H54 (cell line): ENCODE results near the gene SCP2D1.
"Not testable (repeated sequence)": the region's sequence is repeated elsewhere in the genome, so short reads cannot be mapped to it uniquely, and the experiment has no call there.

Experiments used
- DNase-seq: peaks from one replicate; pipeline ENCODE4 v3.0.0; 2011; ENCODE audit warnings: low spot score, mixed read lengths; ENCODE audit not compliant: insufficient read length
- FAIRE-seq: peaks from 3 replicates; lab custom pipeline; 2011; peaks lifted over from hg19 to GRCh38; lab: Jason Lieb, UNC
- POLR2A ChIP-seq: IDR thresholded peaks from 2 replicates; pipeline ENCODE4 v1.6.1; 2011; ENCODE audit warnings: low read depth, mild to moderate bottlenecking, low read length

Gene SCP2D1

DNA sequence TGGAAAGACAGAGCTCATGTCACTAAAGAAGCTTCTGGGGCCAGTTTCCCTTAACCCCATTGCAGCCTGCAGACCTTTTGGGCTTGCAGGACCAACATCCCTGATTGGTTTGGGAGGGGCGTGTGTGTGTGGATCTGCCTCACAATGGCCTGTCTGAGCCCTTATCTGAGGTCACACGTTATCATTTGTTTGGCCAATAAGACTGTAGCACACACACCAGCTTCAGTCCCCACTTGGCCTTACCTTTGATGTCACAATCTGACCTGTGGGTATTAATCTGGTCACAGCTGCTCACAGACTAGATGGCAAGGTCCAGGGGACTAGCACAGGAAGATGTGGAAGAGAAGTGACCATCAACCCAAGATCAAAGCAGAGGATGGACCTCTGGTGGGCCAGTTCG is at the start of gene SCP2D1:
TSS of gene SCP2D1 (plus strand) at position 301 of the 400 bp plus-strand sequence. CDS start at position 334, 33 bp downstream.
- DNase-seq (no peak), FAIRE-seq (no peak)
- no peak for TF ChIP-seq POLR2A

DNA sequence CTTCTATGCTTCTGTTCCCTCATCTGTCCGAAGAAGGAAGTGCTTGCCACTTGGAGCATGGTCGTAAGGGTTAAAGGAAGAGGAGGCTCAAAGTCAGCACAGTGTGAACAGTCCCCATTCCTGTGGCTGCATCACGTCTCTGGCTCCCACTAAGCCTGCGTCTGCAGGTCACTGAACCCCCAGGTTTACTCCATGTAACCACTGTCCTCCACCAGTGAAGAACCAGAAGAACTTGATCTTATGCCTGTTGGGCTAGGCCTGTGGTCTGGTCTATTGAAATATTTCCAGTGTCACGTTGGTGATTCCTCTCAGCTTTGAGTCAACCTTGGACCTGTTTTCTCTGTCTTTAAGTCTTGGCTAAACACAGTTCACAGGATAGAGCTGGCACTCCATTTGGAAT is 45.9 kb upstream of the SCP2D1 start:
- DNase-seq: no peak
- no peak for FAIRE-seq
- no peak for TF ChIP-seq POLR2A

DNA sequence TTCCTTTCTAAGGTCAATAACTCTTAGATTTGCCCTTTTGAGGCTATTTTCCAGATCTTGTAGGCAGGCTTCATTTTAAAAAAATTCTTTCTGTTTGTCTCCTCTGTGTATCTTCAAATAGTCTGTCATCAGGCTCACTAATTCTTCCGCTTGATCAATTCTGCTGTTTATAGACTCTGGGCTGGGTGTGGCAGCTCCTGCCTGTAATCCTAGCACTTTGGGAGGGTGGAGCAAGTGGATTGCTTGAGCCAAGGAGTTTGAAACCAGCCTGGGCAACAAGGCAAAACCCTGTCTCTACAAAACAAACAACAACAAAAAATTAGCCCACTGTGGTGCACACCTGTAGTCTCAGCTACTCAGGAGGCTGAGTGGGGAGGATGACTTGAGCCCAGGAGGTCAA is 40.0 kb upstream of the SCP2D1 start:
- DNase-seq (no peak), FAIRE-seq (no peak)
- TF ChIP-seq POLR2A: no peak

DNA sequence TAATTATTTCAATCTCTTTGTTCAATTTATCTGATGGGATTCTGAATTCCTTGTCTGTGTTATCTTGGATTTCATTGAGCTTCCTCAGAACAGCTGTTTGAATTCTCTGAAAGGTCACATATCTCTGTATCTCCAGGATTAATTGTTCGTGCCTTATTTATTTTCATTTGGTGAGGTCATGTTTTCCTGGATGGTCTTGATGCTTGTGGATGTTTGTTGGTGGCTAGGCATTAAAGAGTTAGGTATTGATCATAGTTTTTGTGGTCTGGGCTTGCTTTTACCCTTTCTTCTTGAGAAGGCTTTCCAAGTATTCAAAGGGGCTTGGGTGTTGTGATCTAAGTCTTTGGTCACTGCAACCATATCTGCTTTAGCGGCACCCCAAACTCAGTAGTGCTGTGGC is 39.4 kb upstream of the SCP2D1 start:
- no peak for TF ChIP-seq POLR2A
- DNase-seq (no peak), FAIRE-seq (no peak)

DNA sequence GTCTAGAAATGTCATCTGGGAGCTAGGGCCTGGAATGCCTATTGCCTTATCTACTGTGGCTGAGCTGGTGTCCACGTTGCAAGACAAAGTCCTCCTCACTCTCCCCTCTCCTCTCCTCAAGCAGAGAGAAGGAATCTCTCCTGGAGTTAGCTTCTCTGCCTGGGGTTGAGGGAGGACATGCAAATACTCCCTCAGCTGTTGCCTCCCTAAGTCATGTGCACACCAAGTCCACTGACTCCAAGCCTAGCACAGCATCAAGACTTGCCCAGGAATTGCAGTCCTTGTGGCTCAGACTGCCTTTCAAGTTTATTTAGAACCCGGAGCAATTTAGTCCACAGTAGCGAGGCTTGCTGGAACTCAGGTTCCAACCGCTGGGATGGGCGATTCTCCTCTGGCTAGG is 38.0 kb upstream of the SCP2D1 start:
- FAIRE-seq: no peak

DNA sequence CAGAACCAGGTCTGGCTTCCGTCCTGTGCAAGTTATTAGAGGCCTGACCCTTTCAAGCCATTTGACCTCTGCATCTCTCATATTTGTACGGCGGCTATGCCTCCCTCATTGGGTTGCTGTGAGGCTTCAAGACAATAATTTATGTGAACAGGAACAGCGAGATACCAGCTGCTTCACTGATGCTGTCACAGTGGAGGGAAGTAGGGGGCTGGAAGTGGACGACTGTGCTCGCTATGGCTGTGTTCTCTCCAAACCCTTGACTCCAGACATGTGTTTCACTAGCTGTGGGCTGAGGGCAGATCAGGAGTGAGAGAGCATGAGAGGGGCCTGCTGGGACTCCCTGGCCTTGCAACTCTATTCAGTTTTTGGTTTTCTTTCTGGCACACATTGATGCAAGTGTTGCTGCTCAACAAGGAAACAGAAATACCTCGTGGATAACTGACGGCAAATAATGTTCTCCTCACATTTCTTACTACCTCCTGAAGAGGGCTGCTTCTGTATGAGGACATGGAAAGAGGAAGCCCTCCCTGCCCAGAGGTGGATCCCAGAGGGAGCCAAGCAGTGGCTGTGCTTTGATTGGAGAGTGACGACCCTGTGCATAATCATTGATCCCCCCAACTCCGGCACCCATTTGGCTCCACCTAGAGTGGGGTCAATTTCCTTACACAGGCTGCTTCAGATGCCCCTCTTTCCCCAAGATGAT is 34.7 kb upstream of the SCP2D1 start:
- FAIRE-seq (no peak), DNase-seq (no peak)
- no peak for TF ChIP-seq POLR2A

More for the DNA sequence above, 38.0 kb upstream of the SCP2D1 start:
- no peak for TF ChIP-seq POLR2A
- no peak for DNase-seq

DNA sequence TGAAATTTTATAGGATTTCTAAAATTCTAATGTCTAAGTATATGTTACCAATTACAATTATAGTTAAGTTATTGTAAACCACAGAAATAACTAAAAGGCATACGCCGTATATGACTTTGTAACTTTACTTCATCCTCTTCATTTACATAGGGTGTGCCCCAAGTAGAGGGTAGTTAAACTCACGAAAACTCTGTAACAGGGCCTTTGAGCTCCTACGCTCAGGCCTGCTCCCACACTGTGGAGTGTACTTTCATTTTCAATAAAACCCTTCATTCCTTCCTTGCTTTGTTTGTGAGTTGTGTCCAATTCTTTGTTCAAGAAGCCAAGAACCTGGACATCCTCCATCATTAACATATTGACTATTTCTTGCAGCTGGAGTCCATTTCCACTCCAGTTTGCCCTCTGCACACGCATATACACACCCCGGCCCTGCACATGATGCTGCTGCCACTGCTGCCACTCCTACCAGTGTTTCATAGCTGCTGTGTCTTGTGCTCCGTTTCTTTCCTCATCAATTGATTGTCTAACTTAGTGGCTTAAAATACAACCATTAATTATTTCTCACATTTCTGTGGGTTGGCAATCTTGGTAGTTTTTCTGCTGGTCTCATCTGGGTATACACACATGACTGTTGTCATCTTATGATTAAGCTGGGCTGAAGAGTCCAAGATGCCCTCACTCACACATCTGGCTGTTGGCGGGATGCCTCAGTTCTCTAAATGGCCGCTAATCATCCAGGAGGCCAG is 33.0 kb upstream of the SCP2D1 start:
- DNase-seq (no peak), FAIRE-seq (no peak)
- no peak for TF ChIP-seq POLR2A

DNA sequence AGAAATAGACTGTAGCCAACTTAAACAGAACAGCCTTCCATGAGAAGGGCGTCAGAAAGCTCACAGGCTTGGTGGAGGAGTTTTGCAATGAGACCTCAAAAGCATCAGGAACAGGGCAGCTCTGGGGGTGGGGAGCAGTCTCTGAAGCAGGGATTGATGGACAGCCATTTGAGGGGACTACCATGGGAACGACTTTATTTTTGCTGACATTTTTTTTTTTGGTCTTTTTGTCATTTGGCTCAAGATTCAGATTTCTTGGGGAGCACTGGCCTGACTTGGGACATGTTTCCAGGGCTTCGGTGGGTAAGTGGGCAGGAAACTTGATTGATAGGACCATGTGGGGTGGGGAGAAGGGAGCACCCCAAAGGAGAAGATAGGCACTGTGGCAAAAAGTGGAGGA is 32.1 kb upstream of the SCP2D1 start:
- DNase-seq (no peak), FAIRE-seq (no peak)
- TF ChIP-seq POLR2A: no peak

DNA sequence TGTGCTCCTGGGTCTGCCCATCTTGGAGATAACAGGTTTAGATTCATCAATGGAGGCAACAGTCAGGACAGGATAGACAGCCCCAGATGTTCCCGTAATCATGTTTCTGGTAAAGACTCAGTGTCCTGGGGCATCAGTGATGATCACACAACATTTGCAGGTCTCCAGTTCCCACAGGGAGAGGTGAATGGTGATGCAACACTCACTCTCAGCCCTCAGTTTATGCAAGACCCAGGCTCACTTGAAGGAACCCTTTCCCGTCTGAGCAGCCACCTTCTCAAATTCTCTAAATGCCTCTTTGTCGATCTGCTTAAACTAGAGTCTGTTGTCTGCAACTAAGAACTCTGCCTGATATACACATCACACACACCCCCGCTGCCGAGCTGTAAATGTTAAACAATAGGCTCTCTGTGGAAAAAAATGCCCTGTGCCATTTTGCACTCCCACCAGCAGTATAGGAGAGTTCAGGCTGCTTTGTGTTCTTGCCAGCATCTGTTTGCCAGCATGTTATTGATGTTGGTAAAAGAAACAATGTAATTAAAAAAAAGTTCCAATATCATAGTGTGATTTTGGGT is 30.1 kb upstream of the SCP2D1 start:
- no peak for FAIRE-seq
- no peak for TF ChIP-seq POLR2A
- DNase-seq: no peak

DNA sequence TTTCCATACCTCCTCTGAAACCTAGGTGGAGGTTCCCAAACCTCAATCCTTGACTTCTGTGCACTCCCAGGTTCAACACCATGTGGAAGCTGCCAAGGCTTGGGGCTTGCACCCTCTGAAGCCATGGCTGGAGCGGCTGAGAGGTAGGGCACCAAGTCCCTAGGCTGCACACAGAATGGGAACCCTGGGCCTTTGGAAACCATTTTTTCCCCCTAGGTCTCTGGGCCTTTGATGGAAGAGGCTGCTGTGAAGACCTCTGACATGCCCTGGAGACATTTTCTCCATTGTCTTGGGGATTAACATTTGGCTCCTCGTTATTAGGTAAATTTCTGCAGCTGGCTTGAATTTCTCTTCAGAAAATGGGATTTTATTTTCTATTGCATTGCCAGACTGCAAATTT is 26.5 kb upstream of the SCP2D1 start:
- DNase-seq, FAIRE-seq: not testable (repeated sequence)

DNA sequence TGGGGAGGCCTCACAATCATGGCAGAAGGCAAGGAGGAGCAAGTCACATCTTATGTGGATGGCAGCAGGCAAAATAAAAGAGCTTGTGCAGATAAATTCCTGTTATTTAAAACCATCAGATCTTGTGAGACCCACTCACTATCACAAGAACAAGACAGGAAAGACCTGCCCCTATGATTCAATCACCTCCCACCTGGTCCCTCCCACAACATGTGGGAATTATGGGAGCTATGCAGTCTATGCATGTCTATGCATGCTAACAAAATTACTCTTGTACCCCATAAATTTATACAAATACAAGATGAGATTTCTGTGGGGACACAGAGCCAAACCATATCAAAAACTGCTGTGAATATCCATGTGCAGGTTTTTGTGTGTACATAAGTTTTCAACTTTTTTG is 25.6 kb upstream of the SCP2D1 start:
- TF ChIP-seq POLR2A: no peak
- FAIRE-seq (no peak), DNase-seq (no peak)

DNA sequence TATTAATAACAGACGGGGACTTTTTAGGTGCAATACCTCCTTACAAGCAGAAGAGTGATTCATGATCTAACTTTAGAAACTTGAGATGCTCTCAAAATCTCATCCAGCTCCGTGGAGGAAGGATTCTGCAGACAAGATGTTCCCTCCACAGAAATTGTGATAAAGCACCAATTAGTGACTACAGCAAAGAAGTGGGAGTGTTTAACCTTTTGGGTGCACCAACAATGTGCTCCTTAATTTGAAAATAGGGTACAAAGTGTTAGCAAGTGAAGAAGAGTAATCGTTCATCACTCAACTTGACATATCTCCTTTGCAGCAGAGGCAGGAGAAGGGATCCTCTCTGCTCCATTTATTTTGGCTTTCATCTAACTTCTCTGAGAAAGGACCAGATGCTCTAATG is 22.8 kb upstream of the SCP2D1 start:
- TF ChIP-seq POLR2A: no peak
- FAIRE-seq: no peak
- DNase-seq: no peak

DNA sequence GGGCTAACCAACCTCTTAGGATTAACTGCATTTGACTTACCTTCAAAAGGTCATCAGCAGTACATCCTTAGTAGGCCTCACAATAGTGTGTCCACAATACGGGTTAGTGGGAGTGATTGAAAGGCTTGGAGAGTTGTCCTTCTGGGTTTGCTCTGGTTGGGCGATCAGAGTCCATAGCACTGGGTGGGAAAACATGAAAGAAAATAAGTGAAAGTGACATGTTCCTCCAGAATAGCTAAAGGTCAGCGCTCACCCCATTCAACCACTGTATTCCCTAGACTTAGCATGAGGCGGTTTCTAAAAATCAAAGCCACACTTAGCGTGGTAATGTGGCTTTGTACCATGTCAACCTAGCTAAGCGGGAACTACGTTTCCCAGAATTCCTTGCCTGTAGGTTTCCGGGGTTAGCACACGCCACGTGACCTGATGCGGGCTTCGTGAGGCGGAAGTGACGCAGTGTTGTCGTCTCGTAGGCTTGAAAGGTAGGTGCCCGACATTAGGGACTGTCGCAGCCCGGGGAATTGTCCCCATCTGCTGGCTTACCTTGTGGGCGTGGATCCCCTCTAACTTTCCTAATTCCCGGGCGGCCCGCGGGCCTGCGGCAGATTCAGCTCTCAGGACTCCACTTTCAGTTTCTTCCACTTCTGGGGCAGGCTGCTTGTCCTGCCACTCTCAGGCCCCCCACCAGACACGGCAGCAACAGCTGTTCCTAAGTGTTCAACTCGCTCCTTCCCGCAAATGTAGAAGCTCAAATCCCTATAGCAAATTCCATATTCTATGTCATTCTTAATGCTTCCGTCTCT is 19.8 kb upstream of the SCP2D1 start:
- DNase-seq (peak; percentile 77), FAIRE-seq (peak; percentile 93)
- TF ChIP-seq POLR2A: peak; percentile 83

DNA sequence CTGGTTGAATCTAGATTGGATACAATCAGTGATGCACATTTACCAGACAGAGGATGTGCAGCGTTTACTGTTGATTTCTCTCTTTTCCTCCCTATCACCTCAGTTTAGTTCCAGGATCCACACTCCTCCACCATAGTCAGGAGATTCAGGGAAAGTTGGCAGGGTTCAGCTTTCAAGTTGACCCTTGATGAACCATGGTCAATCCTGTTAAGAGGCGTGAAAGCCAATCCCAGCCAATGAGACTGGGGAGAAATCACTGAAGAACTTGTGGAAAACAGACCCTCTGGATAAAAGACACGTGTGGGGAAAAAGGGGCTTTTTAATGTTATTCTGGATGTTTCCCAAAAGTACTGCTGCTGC is 19.2 kb upstream of the SCP2D1 start:
- FAIRE-seq (no peak), DNase-seq (no peak)
- TF ChIP-seq POLR2A: no peak
